Measurements from ENCODE around the gene PIK3R2.
"Not testable (repeated sequence)": the region's sequence is repeated elsewhere in the genome, so short reads cannot be mapped to it uniquely, and the experiment has no call there.

The PIK3R2 gene

DNA sequence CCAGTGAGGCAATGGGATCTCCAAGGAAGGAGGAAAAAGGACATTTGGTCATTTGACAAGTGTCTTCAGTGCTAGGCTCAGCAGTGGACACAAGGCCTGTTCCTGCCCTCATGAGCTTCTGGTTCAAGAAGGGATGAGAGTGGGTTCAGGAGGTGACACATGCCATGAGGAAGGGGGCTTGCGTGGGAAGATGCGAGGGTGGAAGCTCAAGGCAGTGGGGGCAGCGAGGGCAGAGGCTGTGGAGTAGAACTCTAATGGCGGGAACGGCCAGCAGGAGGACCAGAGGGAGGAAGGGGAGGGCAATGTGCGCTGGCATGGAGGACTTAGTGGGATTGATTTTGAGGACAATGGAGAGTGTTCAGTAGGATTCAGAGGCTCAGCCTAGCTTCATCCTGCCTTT lies 3.3 kb downstream of the PIK3R2 start:
- DNase-seq = no peak

DNA sequence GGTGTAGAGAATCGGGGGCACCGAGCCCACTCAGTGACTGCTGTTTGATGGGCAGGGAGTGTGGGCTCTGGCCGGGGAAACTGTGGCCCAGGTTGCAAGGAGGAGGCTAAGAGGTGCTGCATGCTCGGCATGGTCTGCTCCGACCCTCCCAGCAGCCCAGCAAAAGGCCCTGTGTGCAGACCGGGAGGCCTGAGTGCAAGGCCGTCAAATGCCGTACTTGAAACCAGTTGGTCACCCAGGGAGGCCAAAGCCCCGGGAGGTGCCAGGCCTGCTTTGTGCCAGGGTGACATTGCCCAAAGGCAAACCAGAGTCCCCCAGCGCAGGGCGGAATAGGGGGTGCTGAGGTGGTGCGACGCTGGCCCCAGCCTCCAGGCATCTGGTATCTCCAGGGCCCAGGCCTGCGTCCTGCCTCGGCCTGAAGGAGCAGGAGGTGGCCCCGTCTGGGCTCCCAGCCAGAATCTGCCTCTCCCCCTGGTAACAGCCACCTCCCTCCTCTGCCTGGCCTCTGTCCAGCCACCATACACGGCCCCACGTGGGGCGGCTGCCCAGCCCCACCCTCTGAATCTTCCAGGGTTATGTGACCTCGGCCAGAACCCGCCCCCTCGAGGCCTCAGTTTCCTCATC lies 4.0 kb downstream of the PIK3R2 start:
- DNase-seq = no peak

DNA sequence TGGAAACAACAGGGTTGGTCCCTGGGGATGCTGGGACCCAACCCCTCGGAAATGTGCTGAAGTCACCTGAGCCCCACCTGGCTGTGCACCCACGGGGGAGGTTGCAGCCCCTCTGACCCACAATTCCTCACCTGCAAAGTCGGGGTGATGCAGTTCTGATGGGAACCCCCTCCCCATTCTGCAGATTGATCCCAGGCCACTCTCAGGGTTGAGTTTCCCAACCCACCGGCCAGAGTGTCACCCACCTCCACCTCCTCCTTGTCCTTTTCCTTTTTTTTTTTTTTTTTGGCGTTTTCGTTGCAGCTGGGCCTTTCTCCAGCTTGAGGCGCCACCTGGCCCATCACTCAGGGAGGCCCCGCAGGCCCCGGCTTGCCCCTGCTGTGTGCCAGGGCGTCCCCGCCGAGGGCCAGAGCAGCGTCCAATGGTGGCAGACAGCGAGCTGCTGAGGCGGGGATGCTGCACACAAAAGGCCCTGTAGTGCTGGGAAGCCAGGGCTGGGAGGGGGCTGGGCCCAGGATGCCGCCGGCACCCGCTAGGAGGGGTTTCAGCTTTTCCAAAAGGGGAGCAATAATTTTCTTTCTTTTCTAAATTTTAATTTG lies 4.6 kb downstream of the PIK3R2 start:
- DNase-seq = no peak

DNA sequence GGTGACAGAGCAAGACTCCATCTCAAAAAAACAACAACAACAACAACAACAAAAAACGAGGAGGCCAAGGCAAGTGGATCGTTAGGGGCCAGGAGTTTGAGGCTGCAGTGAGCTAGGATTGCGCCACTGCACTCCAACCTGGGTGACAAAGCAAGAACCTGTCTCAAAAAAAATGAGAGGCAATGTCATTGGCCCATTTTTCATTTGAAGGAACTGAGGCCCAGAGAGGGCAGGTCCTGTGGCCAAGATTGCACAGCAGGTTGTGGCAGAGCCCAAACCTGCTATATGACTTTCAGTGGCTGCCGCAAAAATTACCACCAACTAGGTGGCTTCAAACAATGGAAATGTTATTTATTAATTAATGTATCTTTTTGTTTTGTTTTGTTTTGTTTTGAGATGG lies 5.5 kb downstream of the PIK3R2 start:
- no peak for DNase-seq

DNA sequence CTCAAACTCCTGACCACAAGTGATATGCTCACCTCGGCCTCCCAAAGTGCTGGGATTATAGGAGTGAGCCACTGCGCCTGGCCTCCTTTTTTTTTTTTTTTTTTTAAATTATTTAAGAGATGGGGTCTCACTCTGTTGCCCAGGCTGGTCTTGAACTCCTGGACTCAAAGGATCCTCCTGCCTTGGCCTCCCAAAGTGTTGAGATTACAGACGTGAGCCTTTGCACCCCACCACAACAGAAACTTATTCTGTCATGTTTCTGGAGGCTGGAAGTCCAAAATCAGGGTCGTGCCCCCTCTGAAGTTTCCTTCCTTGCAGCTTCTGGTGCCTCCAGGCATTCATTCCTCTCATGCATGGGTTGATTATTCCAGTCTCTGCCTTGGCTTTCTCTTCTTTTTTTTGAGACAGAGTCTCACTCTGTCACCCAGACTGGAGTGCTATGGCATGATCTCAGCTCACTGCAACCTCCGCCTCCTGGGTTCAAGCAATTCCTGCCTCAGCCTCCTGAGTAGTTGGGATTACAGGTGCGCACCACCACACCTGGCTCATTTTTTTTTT lies 6.2 kb downstream of the PIK3R2 start:
- DNase-seq = not testable (repeated sequence)

DNA sequence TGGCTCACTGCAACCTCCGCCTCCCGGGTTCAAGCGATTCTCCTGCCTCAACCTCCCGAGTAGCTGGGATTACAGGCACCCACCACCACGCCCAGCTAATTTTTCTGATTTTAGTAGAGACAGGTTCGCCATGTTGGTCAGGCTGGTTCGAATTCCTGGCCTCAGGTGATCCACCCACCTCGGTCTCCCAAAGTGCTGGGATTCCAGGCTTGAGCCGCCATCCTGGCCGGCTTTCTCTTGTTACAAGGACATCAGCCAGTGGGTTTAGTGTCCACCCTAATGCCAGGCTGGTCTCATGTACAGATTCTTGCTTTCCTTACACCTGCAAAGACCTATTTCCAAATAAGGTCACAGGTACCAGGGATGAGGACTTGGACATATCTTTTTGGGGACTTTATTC lies 6.8 kb downstream of the PIK3R2 start:
- no peak for DNase-seq

DNA sequence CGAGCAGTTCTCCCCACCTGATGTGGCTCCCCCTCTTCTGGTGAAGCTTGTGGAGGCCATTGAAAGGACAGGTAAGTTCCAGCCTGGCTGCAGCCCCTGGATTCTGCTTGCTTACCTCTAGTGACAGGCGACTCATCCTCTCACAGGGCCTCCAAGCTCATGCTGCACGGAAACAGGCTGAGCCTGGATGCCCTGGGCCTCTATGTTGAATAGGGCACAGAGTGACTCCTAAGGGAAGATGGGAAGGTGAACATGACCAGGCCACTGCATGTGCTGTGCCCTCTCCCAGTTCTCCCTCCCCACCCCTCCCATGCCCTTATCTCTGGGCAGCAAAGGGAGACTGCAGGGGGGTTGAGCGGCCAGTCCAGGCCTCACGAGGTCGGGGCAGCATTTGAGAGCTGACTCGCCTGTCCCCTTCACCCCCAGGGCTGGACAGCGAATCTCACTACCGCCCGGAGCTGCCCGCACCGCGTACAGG lies 7.6 kb downstream of the PIK3R2 start:
- DNase-seq = no peak

DNA sequence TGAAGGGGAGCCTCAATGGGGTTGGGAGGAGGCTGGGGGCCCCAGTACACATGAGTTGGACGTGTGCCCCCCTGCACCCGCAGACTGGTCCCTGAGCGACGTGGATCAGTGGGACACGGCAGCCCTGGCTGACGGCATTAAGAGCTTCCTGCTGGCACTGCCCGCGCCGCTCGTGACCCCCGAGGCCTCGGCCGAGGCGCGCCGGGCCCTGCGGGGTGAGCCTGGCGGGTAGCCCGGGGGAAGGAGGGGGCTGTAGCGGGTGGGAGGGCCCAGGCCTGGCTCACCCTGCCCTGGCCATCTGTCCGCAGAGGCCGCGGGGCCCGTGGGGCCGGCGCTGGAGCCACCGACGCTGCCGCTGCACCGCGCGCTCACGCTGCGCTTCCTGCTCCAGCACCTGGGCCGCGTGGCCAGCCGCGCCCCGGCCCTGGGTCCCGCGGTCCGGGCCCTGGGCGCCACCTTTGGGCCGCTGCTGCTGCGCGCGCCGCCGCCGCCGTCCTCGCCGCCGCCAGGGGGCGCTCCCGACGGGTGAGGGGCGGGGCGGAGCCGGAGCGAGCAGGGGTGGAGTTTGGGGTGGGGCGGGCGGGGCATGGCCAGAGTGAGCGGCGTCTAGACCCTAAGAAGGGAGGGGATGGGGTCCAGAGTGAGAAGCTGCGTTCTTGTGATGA lies 8.1 kb downstream of the PIK3R2 start:
- peak; percentile 75 to 82 for DNase-seq

DNA sequence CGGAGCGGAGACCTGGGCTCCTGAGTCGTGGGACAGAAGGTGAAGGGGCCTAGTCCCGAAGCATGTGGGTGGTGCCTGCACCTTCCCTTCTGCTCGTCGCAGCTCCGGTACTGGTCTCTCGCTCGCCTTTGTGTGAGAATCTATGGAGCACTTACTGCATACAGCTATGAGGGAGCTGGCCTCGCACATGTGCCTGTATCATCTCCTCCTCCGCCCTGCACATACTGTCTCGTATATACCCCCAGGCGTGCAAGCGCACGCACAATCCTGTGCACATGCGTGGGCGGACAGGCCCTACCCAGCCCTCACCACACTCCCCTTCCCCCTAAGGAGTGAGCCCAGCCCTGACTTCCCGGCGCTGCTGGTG lies 8.7 kb downstream of the PIK3R2 start:
- DNase-seq = no peak

DNA sequence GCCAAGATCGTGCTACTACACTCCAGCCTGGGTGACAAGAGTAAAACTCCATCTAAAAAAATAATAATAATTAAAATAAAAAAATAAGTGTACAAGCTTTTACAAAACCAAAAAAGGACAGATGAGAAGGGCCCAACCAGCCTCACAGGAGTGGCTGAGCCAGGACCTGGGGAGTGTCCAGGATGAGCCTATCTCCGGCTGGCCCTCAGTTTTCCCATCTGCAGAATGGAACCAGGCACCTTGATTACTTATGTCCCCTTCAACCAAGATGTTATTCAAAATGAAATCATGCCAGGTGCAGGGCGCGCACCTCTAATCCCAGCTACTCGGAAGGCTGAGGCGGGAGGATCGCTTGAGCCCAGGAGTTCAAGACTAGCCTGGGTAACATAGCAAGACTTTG lies 11.1 kb downstream of the PIK3R2 start:
- DNase-seq = no peak

DNA sequence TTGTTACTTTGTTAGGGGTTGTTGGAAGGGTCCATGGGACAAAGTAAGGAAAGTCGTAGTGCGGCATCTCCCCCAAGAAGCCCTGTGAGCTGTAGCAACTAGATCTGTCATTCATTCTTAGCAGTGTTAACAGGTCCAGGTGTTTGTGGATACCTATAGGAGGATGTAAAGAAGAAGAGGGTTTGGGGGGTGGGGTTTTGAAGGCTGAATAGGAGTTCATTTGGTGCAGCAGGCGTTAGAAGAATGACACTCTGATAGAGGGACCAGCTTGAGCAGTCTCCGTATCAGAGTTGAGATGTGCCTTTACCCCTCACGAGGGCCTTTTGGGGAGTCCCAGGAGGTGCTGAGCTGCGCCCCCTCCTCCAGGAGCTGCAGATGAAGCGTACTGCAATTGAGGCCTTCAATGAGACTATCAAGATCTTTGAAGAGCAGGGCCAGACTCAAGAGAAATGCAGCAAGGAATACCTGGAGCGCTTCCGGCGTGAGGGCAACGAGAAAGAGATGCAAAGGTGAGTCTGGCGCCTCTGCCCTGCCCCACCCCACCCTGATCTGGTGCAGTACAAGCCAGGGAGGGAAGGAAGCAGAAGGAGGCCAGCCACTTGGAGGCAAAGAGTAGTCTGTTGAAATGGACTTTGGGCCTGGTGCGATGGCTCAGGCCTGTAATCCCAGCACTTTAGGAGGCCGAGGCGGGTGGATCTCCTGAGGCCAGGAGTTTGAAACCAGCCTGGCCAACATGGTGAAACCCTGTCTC lies 13.0 kb downstream of the PIK3R2 start:
- DNase-seq = no peak

DNA sequence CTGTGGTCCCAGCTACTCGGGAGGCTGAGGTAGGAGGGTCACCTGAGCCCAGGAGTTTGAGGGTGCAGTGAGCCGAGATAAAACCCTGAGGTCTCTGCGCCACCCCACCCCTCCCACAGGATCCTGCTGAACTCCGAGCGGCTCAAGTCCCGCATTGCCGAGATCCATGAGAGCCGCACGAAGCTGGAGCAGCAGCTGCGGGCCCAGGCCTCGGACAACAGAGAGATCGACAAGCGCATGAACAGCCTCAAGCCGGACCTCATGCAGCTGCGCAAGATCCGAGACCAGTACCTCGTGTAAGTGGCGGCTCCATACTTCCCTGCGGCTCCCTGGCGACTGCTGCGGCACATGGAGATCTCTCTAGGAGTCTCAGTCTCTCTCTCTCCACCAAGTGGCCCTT lies 14.0 kb downstream of the PIK3R2 start:
- no peak for DNase-seq

DNA sequence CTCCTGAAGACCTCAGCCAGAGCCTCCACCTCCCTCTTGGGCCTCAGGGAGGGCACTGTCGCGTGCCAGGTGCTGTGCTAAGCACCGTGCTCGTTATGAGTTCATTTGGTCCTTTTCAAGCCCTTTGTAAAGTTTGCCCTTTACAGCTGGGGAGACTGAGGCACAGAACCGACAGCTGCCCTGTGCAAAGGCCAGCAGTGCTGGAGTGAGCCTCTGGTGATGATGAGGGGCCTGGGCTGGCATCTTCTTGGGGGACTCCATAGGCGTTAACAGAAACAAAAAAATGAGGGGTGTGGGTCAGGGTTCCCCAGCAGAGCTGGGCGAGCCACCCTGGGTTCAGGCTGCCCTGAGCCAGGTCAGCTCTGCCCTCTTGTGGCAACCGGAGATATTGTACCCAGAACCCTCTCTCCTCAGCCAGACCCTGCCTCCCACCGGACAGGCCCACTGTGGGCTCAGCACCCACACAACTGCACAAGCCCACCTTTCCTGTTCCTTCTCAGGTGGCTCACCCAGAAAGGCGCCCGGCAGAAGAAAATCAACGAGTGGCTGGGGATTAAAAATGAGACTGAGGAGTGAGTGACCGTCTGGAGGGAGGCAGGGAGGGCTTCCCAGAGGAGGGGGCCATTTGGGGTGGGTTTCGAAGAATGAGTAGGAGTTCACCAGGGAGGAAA lies 15.1 kb downstream of the PIK3R2 start:
- DNase-seq = peak; percentile 72 to 73

DNA sequence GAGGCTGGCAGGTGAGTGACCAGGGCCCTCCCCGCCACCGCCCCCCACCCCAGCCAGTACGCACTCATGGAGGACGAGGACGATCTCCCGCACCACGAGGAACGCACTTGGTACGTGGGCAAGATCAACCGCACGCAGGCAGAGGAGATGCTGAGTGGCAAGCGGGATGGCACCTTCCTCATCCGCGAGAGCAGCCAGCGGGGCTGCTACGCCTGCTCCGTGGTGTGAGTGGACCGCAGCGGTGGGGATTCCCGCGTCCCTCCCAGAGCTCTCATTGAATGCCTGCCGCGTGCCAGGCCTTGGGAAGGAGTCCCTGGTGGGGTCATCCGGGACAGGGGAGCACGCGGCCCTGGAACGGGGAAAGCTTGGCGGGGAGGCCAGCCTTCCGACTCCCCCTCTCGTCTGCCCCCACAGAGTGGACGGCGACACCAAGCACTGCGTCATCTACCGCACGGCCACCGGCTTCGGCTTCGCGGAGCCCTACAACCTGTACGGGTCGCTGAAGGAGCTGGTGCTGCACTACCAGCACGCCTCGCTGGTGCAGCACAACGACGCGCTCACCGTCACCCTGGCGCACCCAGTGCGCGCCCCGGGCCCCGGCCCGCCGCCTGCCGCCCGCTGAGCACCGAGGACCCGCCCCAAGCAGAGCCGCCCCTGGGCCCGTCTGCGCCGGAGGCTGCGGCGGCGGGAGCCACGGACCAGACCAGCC lies 15.9 kb downstream of the PIK3R2 start:
- no peak for DNase-seq

DNA sequence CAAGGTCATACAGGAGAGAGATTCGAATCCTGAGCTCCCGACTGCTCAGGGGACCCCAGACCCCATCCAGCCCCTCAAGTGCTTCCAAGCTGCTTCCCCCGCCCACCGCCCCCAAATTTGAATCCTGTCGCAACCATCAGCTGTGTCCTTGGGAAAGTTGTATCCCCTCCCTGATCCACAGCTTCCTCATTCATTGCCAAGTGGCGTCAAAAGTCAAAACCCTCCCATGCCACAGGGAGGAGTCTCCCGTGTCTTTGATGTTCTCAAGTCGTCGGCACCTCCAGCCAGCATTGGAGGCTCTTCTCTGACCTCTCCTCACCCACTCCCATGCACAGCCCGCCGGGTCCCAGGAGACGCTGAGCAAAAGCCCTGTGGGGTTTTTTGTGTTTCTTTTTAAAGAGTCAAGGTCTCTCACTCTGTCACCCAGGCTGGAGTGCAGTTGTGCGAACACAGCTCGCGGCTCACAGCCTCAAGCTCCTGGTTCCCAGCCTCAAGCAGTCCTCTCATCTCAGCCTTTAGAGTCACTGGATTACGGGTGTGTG lies 17.8 kb downstream of the PIK3R2 start:
- DNase-seq = peak in 1 of 2 donors; percentile 74

DNA sequence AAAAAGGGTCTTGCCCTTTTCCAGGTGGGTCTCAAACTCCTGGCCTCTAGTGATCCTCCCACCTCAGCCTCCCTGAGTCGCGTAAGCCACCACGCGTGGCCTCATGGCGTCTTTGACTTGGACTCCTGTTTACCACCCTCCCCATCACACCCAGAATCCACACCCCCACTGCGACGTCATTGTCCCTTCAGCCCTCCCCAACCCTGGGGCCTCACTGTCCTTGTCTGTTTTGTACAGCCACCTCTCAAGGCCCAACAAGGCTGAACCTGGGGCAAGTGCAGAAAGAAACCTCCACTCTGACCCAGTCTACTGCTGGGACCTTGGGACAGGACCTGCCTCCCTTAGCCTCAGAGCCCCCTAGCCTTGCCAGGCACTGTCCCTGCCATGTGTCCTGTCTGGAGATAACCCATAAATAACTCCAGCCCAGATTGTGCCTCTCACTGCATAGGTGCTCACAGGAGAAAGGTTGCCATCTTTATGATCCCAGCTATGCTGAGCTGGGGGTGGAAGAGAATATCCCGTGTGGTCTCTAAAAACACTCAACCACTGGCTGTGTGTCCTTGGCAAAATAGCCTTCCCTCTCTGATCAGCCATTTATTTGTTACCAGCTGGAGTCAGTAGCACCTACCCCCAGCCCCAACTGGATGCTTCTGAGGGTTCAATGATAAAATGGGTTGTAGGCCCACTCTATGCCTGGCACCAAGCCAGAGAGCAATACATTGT lies 18.8 kb downstream of the PIK3R2 start:
- peak in 1 of 2 donors; percentile 46 for DNase-seq

DNA sequence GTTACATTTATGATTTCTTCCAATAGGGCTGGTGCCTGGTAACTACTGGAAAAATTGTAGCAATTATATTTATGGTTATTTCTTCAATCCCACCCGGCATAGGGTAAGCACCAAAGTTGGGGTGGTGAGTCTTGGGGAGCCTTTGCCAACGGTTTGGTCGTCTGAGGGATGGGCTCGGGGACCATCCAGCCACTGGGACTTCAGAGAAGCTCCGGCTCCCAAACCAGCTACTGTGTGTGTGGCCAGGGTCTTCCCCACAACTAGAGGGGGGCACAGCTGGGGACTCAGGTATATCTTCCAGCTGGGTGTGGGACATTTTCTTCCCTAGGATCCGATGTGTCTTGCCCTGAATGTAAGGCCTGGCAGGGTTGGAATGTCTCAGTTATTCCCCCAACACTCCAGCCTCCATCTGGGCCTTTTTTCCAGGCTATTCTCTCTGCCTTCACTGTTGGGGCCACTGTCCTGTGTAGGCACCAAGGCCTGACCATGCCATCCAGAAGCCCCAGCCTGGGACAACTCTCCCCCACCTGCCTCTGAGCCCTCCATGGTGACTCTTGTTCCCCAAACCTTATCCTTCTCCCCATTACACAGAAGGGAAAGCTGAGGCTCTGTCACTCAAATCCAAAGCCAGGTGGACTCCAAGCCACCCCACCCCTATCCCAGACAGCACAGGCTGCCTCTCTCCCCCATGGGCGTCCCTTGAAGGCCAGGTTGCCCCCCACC lies 19.5 kb downstream of the PIK3R2 start:
- no peak for DNase-seq

DNA sequence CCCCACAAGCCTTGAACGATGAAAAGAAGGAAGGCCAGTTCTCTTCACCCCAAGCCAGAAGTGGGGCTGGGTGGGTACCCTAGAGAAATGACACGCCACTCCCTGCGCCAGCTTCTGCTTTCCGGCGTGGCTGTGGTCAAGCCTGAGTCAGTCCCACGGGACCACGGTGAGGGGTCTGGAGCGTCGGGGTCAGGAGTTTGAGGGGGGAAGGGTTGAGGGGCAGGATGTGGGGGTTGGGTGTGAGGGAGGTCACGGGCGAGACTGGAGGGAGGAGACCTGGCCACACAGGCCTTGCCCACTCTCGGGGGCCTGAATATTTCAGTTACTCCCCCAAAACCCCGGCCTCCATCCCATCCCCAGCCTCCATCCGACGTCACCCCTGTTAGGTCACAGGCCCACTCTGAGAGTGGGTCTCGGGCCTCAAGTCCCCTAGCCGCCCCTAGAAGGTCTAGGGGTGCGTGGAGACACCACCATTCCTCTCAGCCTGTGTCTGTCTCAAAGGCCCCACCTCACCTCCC lies 20.1 kb downstream of the PIK3R2 start:
- DNase-seq = peak; percentile 30 to 86

DNA sequence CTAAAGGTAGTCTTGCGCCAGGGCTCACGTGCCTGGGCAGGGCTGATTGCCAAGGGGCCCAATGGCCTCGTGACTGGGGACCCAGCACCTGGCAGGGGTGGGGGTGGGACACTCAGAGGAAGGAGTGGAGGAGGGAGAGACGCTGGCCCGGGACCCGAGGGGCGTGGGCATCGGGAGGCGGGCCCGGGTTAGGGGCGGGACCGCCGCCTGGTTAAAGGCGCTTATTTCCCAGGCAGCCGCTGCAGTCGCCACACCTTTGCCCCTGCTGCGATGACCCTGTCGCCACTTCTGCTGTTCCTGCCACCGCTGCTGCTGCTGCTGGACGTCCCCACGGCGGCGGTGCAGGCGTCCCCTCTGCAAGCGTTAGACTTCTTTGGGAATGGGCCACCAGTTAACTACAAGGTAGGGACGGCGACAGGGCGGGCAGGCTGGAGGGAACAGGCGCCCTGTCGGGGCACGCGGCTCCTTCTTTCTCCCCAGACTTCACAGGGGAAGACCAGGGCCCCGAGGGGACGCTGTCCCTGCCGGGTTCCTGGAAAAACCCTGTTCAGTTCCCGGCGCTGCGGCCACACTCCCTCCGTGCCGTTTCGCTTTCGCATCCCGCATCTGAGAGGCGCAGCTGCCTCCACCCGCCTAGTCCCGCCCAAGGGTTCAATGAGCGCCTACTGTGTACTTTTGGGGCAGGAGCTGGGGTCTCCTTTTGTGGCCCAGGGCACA lies 20.8 kb downstream of the PIK3R2 start, which contains the start of gene IFI30:
IFI30 (plus strand) TSS at position 242 of the 717 bp plus-strand sequence; CDS start at position 271, 29 bp downstream.
- DNase-seq = peak; percentile 69 to 91
